ENCODE results near the gene TMEM97.
A peak's percentile ranks its signal among the peaks of the same experiment; 100 is the strongest.
"Not testable (repeated sequence)": the region's sequence is repeated elsewhere in the genome, so short reads cannot be mapped to it uniquely, and the experiment has no call there.

Gene TMEM97

GRCh38 chr17:28338056-28338768 is 19.2 kb downstream of the TMEM97 start:
- peak; percentile 44 for DNase-seq (ENCODE audit: low read depth)

GRCh38 chr17:28338769-28339212 is 19.8 kb downstream of the TMEM97 start:
- DNase-seq (ENCODE audit: low read depth), result not testable (repeated sequence)

GRCh38 chr17:28339431-28339830 is 20.4 kb downstream of the TMEM97 start:
- no peak for DNase-seq (ENCODE audit: low read depth)

- no peak for DNase-seq (ENCODE audit: low read depth)
These were observed 21.4 kb downstream of the TMEM97 start for GRCh38 chr17:28340374-28340773.

- no peak for DNase-seq (ENCODE audit: low read depth)
These were observed 22.5 kb downstream of the TMEM97 start for GRCh38 chr17:28341516-28341915.

GRCh38 chr17:28342313-28342712 is 23.3 kb downstream of the TMEM97 start:
- DNase-seq (ENCODE audit: low read depth), result no peak

- DNase-seq (ENCODE audit: low read depth), result no peak
These were observed 24.5 kb downstream of the TMEM97 start for GRCh38 chr17:28343491-28343932.

- DNase-seq (ENCODE audit: low read depth), result no peak
These were observed 25.0 kb downstream of the TMEM97 start for GRCh38 chr17:28344011-28344410.

GRCh38 chr17:28344435-28344901 is 25.5 kb downstream of the TMEM97 start:
- no peak for DNase-seq (ENCODE audit: low read depth)

GRCh38 chr17:28345419-28346198 is 26.6 kb downstream of the TMEM97 start:
- DNase-seq (ENCODE audit: low read depth), result no peak

GRCh38 chr17:28346199-28346580 is 27.2 kb downstream of the TMEM97 start:
- no peak for DNase-seq (ENCODE audit: low read depth)

- no peak for DNase-seq (ENCODE audit: low read depth)
These were observed 27.8 kb downstream of the TMEM97 start for GRCh38 chr17:28346746-28347246.

GRCh38 chr17:28347261-28347891 is 28.4 kb downstream of the TMEM97 start:
- DNase-seq (ENCODE audit: low read depth), result peak; percentile 75

- no peak for DNase-seq (ENCODE audit: low read depth)
These were observed 30.0 kb downstream of the TMEM97 start for GRCh38 chr17:28348979-28349378.

- DNase-seq (ENCODE audit: low read depth), result no peak
These were observed 31.3 kb downstream of the TMEM97 start for GRCh38 chr17:28350271-28350670.

GRCh38 chr17:28357061-28357900 is 38.3 kb downstream of the TMEM97 start, which contains the start of gene POLDIP2:
Gene POLDIP2, minus strand, starts transcription at chr17:28357527. Its CDS starts 79 bp downstream, at chr17:28357448.
- DNase-seq (ENCODE audit: low read depth), result peak; percentile 85

- DNase-seq (ENCODE audit: low read depth), result no peak
These were observed 38.8 kb downstream of the TMEM97 start for GRCh38 chr17:28357901-28358197.

- DNase-seq (ENCODE audit: low read depth), result no peak
These were observed 44.2 kb downstream of the TMEM97 start for GRCh38 chr17:28363186-28363585.

- no peak for DNase-seq (ENCODE audit: low read depth)
These were observed 45.0 kb downstream of the TMEM97 start for GRCh38 chr17:28363776-28364650.

- no peak for DNase-seq (ENCODE audit: low read depth)
These were observed 45.8 kb downstream of the TMEM97 start, which contains the start of gene SEBOX for GRCh38 chr17:28364665-28365363. Gene SEBOX, minus strand, starts transcription at chr17:28365199. Its CDS starts 48 bp downstream, at chr17:28365151.

All from GM04504 (cell line).